ENCODE data around the gene MAGED1.

MAGED1 gene

GRCh38 chrX:51891245-51891644, 2.2 kb upstream of the MAGED1 start:
- H3K4me3 ChIP-seq = no peak overlapping the region
- intact Hi-C loops (cut with DNase I; ENCODE audit: low total_unique reads) = no loop called here
- no peak for TF ChIP-seq CTCF (IDR thresholded peaks at IDR 0.05)
- H3K27me3 ChIP-seq = no peaks in the 10 kb centered on the region
- H3K9me3 ChIP-seq = no peaks in the 10 kb centered on the region
- H3K4me1 ChIP-seq = peaks cover 0 to 18% (median 11%) of the 10 kb centered on the region in 4 donors
- no peak for DNase-seq
- H3K36me3 ChIP-seq = peaks cover 0 to under 1% (median 0%) of the 10 kb centered on the region in 3 donors
- H3K27ac ChIP-seq = peak overlapping the region; percentile 83 to 86

- DNase-seq = peak; percentile 42 to 67
- no peak for TF ChIP-seq CTCF (IDR thresholded peaks at IDR 0.05)
- no peaks in the 10 kb centered on the region for H3K9me3 ChIP-seq
- intact Hi-C loops (cut with DNase I; ENCODE audit: low total_unique reads) = no loop called here
- no peaks in the 10 kb centered on the region for H3K27me3 ChIP-seq
- peaks cover 0 to 8% (median 0%) of the 10 kb centered on the region in 3 donors for H3K36me3 ChIP-seq
- no peak overlapping the region for H3K4me3 ChIP-seq
- H3K4me1 ChIP-seq = peaks cover 0 to 18% (median 11%) of the 10 kb centered on the region in 4 donors
- H3K27ac ChIP-seq = peak overlapping the region; percentile 83 to 86
These were observed 1.4 kb upstream of the MAGED1 start for GRCh38 chrX:51891821-51892551.

GRCh38 chrX:51893931-51894696, 691 bp downstream of the MAGED1 start:
- DNase-seq = peak; percentile 22 to 65

GRCh38 chrX:51894697-51895336, 1.4 kb downstream of the MAGED1 start:
- Histone ChIP-seq H3K9me3 (no peaks in the 10 kb centered on the region), H3K27me3 (no peaks in the 10 kb centered on the region), H3K27ac (peak overlapping the region; percentile 83 to 86), H3K4me1 (peaks cover 0 to 18% (median 11%) of the 10 kb centered on the region in 4 donors), H3K36me3 (peaks cover 7 to 36% (median 8%) of the 10 kb centered on the region in 3 donors), H3K4me3 (peak overlapping the region; percentile 63 to 72)
- TF ChIP-seq CTCF (IDR thresholded peaks at IDR 0.05) = no peak
- intact Hi-C loops (cut with DNase I; ENCODE audit: low total_unique reads) = no loop called here
- peak; percentile 21 to 66 for DNase-seq

More at GRCh38 chrX:51893931-51894696, 691 bp downstream of the MAGED1 start:
- no peaks in the 10 kb centered on the region for H3K27me3 ChIP-seq
- TF ChIP-seq CTCF (IDR thresholded peaks at IDR 0.05) = no peak
- H3K9me3 ChIP-seq = no peaks in the 10 kb centered on the region
- intact Hi-C loops (cut with DNase I; ENCODE audit: low total_unique reads) = no loop called here
- H3K4me1 ChIP-seq = peaks cover 0 to 18% (median 11%) of the 10 kb centered on the region in 4 donors
- H3K4me3 ChIP-seq = peak overlapping the region; percentile 63 to 72
- peaks cover 6 to 29% (median 7%) of the 10 kb centered on the region in 3 donors for H3K36me3 ChIP-seq
- peak overlapping the region; percentile 83 to 86 for H3K27ac ChIP-seq

- H3K4me1 ChIP-seq = peaks cover 0 to 18% (median 11%) of the 10 kb centered on the region in 4 donors
- no peak overlapping the region for H3K27ac ChIP-seq
- no peak overlapping the region for H3K4me3 ChIP-seq
- intact Hi-C loops (cut with DNase I; ENCODE audit: low total_unique reads) = no loop called here
- no peaks in the 10 kb centered on the region for H3K27me3 ChIP-seq
- peaks cover 19 to 54% (median 19%) of the 10 kb centered on the region in 3 donors for H3K36me3 ChIP-seq
- TF ChIP-seq CTCF (IDR thresholded peaks at IDR 0.05) = no peak
- H3K9me3 ChIP-seq = no peaks in the 10 kb centered on the region
- DNase-seq = no peak
These were observed 3.2 kb downstream of the MAGED1 start for GRCh38 chrX:51896626-51897025.

Data from tibial artery (tissue), 4 donors.